HepG2 (cell line): ENCODE data around the gene FAM124A. TPM values are rescaled to one million over a fixed set of nuclear protein-coding genes. Genes with fewer than 3 reads are reported as not detected.

ENCODE experiments used
- ATAC-seq: fragments of 200-7000 bp; cut with Tn5 transposase; 3 replicates; pipeline ENCODE4 v1.9.1; 2020; ENCODE audit warnings: mild to moderate bottlenecking, moderate library complexity
- BruUV-seq: library from RNA; stranded (reverse); fragments of 400-500 nt; replicated peaks from 2 replicates; lab custom pipeline; 2021; lab: Mats Ljungman, UMichigan
- CTCF ChIA-PET: fragments of 300-600 bp; formaldehyde crosslinking; extraction: SDS; loops from one replicate; lab custom pipeline; 2021; ENCODE audit warnings: low total read pairs, inconsistent platforms, low intra/inter-chr PET ratio; lab: Yijun Ruan, JAX
- POLR2A ChIA-PET: fragments of 350-600 bp; sonication (Branson Sonifier 250); formaldehyde crosslinking; loops from one replicate; lab custom pipeline; 2020; ENCODE audit warnings: antibody characterized with exemption, inconsistent platforms; lab: Yijun Ruan, JAX
- DNase-seq: peaks from one replicate; pipeline ENCODE4 v3.0.0-alpha.2; 2015; ENCODE audit warnings: low spot score
- FAIRE-seq: peaks from 3 replicates; lab custom pipeline; 2011; peaks lifted over from hg19 to GRCh38; lab: Jason Lieb, UNC
- H2AFZ ChIP-seq: one replicate; pipeline ENCODE4 v1.6.1; 2011; ENCODE audit warnings: low read length, inconsistent platforms
- H3K27ac ChIP-seq: fragments of 300-600 bp; 3 replicates; pipeline ENCODE4 v1.8.0; 2011; ENCODE audit warnings: mixed run types, mild to moderate bottlenecking, mixed read lengths, low read length, inconsistent platforms; ENCODE audit not compliant: insufficient read depth; ENCODE audit errors: extremely low read length
- H3K27me3 ChIP-seq, 2 experiments: fragments of 200-600 bp in 1 of 2; 2 replicates in 1 of 2; 3 replicates in 1 of 2; pipeline versions ENCODE4 v1.6.0 to v1.8.0; 2011; ENCODE audit warnings: low read length in 2 of 2, mild to moderate bottlenecking in 2 of 2, moderate library complexity in 2 of 2, inconsistent platforms in 1 of 2; ENCODE audit not compliant: insufficient read depth in 2 of 2, control insufficient read depth in 1 of 2
- H3K36me3 ChIP-seq, 2 experiments: fragments of 200-600 bp in 1 of 2; replicated peaks in 1 of 2; 2 replicates in 1 of 2; 3 replicates in 1 of 2; pipeline versions ENCODE4 v1.5.1 to v1.8.0; 2011; ENCODE audit warnings: low read length in 2 of 2, inconsistent platforms in 1 of 2; ENCODE audit not compliant: insufficient read depth in 2 of 2, control insufficient read depth in 1 of 2
- H3K4me1 ChIP-seq: 2 replicates; pipeline ENCODE4 v1.5.1; 2012; ENCODE audit warnings: low read length, inconsistent platforms; ENCODE audit not compliant: insufficient read depth
- H3K4me2 ChIP-seq: 2 replicates; pipeline ENCODE4 v1.6.0; 2011; ENCODE audit warnings: low read depth, low read length, inconsistent platforms
- H3K4me3 ChIP-seq, 3 experiments: fragments of 200-600 bp in 1 of 3; sonication (generic), shearing (Covaris generic) in 1 of 3; replicated peaks in 1 of 3; 2 replicates each; pipeline ENCODE4 v1.5.1; 2011 to 2016; ENCODE audit warnings: low read length in 3 of 3, inconsistent platforms in 2 of 3, low read depth in 2 of 3, mild to moderate bottlenecking in 2 of 3, control low read depth in 1 of 3, mixed read lengths in 1 of 3; ENCODE audit not compliant: insufficient read depth in 1 of 3
- H3K79me2 ChIP-seq: one replicate; pipeline ENCODE4 v1.6.1; 2011; ENCODE audit warnings: low read length, inconsistent platforms; ENCODE audit not compliant: insufficient read depth
- H3K9ac ChIP-seq: 2 replicates; pipeline ENCODE4 v1.6.0; 2011; ENCODE audit warnings: mild to moderate bottlenecking, low read depth, low read length, inconsistent platforms; ENCODE audit not compliant: insufficient read depth
- H3K9me3 ChIP-seq: 2 replicates; pipeline ENCODE4 v1.5.1; 2012; ENCODE audit warnings: mild to moderate bottlenecking, low read length
- H4K20me1 ChIP-seq: 2 replicates; pipeline ENCODE4 v1.6.0; 2011; ENCODE audit warnings: inconsistent platforms, mild to moderate bottlenecking, low read length, moderate library complexity; ENCODE audit not compliant: insufficient read depth
- FOXM1 ChIP-seq: sonication (generic); formaldehyde crosslinking; IDR thresholded peaks from 2 replicates; pipeline ENCODE4 v1.5.0; 2020; ENCODE audit warnings: missing genetic modification reagents
- FOXO1 ChIP-seq: sonication (generic); formaldehyde crosslinking; IDR thresholded peaks from 2 replicates; pipeline ENCODE4 v1.4.0; 2020; ENCODE audit warnings: missing genetic modification reagents
- HNF4G ChIP-seq, 2 experiments: sonication (generic) in 1 of 2; formaldehyde crosslinking in 1 of 2; IDR thresholded peaks; 2 replicates each; pipeline versions ENCODE4 v1.4.0 to v1.6.1; 2011 to 2020; ENCODE audit warnings: borderline replicate concordance in 2 of 2, low read depth in 2 of 2, mild to moderate bottlenecking in 2 of 2, low read length in 1 of 2, missing genetic modification reagents in 1 of 2, moderate library complexity in 1 of 2
- MIER3 ChIP-seq: IDR thresholded peaks from 2 replicates; pipeline ENCODE4 v1.6.1; 2016; ENCODE audit warnings: missing compliant biosample characterization, borderline replicate concordance
- STAG1 ChIP-seq: sonication (generic); formaldehyde crosslinking; IDR thresholded peaks from 2 replicates; pipeline ENCODE4 v1.4.0; 2020; ENCODE audit warnings: missing genetic modification reagents
- ZFP62 ChIP-seq: sonication (generic); formaldehyde crosslinking; IDR thresholded peaks from 2 replicates; pipeline ENCODE4 v1.4.0; 2020; ENCODE audit warnings: missing genetic modification reagents
- ZNF484 ChIP-seq: sonication (generic); formaldehyde crosslinking; IDR thresholded peaks from 2 replicates; pipeline ENCODE4 v1.5.1; 2020; ENCODE audit warnings: mild to moderate bottlenecking, low read depth, missing genetic modification reagents, borderline replicate concordance
- ZNF619 ChIP-seq: sonication (generic); formaldehyde crosslinking; IDR thresholded peaks from 2 replicates; pipeline ENCODE4 v1.4.0; 2020; ENCODE audit warnings: mild to moderate bottlenecking, missing genetic modification reagents
- WGBS: methylation state at CpG from one replicate; pipeline ENCODE4 v1.1.6; 2017; ENCODE audit warnings: low lambda C conversion rate; 5-methylcytosine and 5-hydroxymethylcytosine counted together
- in situ Hi-C: cut with HindIII; loops from 2 replicates; pipeline ENCODE4 v1.10.0; 2017; ENCODE audit warnings: low pct_unique_long_range_greater_than_20kb; ENCODE audit not compliant: extremely low pct_ligation_motif_present
- intact Hi-C: fragments of 100-400 bp; cut with micrococcal nuclease; formaldehyde crosslinking; loops from one replicate; pipeline ENCODE4 v1.10.0; 2022; ENCODE audit not compliant: unreplicated experiment
- polyA plus RNA-seq, 8 experiments: library from polyadenylated mRNA; depleted of rRNA in 3 of 8; stranded (reverse) in 7 of 8; unstranded in 1 of 8; fragments of >200 nt; fragmentation: Illumina TruSeq in 4 of 8; extraction: Trizol in 4 of 8; gene quantifications; 2 replicates each; pipeline versions ENCODE4 v1.2.1 to v1.2.3, GENCODE V29; 2011 to 2016; ENCODE audit warnings: low read depth in 4 of 8, missing spikeins in 1 of 8, mixed read lengths in 1 of 8; ENCODE audit not compliant: insufficient read depth in 1 of 8
- total RNA-seq, 5 experiments: library from RNA; depleted of rRNA; stranded (reverse); fragments of >200 nt; fragmentation: Illumina TruSeq; extraction: Trizol; gene quantifications; 2 replicates each; pipeline ENCODE4 v1.2.3, GENCODE V29; 2016; ENCODE audit warnings: low read depth in 1 of 5
- TF ChIP-seq, protein P1 (sequence below): sonication (generic); formaldehyde crosslinking; IDR thresholded peaks from 2 replicates; pipeline ENCODE4 v1.5.0; 2020; ENCODE audit warnings: mild to moderate bottlenecking, missing genetic modification reagents, moderate library complexity
- TF ChIP-seq, protein P2 (sequence below): IDR thresholded peaks from 2 replicates; pipeline ENCODE4 v1.6.1; 2012; ENCODE audit warnings: low read depth, low read length, improper control_type of control experiment

Gene FAM124A
- total and polyA plus RNA-seq, 2 of the 13 experiments (the other 11 are each of a cell fraction or from before 2014, with no cell fraction given): not detected

DNA sequence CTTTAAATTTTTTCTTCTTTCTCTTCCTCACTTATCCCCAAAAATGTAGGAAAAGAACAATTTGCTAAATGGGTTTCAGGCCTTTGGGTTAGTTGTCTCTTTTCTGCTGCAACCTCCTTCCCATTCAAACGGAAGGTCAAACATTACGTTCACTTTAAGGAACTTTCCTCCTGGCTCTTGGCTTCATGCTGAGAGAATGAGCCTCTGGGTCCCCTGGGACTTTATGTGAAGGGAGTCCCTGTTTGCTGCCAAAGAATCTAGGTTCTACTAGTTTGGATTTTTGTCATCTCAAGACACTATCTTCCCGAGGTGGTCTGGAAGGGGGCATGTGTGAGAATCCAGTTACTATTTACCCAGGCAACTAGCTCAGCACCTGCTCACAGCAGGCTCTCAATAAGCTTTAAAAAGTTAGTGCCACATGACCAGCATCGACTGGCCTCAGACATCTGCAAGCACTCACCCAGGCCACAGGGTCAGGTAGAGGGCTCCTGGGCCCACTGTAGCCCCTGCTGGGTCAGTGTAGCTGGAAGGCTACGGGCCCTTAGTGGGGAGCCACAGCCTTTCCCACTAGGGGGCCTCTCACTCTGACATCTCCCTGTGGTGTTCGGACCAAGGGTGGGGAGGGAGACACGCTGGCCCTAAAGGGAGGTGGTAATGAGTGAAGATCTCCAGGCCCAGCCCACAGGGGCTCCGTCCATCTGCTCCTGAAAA lies 40.5 kb downstream of the FAM124A start:
- CTCF ChIA-PET: no interaction called here
- Histone ChIP-seq H3K4me3 (no peak overlapping the region), H3K27ac (no peak overlapping the region), H3K4me2 (no peak overlapping the region), H3K79me2 (no peaks in the 10 kb centered on the region), H3K36me3 (no peaks in the 10 kb centered on the region), H3K4me1 (no peaks in the 10 kb centered on the region), H3K9me3 (no peaks in the 10 kb centered on the region), H4K20me1 (no peaks in the 10 kb centered on the region), H3K9ac (no peak overlapping the region), H3K27me3 (peaks cover 1 to 20% of the 10 kb centered on the region in 2 experiments; a peak in 2 of 5 replicates), H2AFZ (no peak overlapping the region)
- TF ChIP-seq, protein P1, sequence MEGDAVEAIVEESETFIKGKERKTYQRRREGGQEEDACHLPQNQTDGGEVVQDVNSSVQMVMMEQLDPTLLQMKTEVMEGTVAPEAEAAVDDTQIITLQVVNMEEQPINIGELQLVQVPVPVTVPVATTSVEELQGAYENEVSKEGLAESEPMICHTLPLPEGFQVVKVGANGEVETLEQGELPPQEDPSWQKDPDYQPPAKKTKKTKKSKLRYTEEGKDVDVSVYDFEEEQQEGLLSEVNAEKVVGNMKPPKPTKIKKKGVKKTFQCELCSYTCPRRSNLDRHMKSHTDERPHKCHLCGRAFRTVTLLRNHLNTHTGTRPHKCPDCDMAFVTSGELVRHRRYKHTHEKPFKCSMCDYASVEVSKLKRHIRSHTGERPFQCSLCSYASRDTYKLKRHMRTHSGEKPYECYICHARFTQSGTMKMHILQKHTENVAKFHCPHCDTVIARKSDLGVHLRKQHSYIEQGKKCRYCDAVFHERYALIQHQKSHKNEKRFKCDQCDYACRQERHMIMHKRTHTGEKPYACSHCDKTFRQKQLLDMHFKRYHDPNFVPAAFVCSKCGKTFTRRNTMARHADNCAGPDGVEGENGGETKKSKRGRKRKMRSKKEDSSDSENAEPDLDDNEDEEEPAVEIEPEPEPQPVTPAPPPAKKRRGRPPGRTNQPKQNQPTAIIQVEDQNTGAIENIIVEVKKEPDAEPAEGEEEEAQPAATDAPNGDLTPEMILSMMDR (CRISPR knock-in tag): peak; percentile 54
- TF ChIP-seq, protein P2, sequence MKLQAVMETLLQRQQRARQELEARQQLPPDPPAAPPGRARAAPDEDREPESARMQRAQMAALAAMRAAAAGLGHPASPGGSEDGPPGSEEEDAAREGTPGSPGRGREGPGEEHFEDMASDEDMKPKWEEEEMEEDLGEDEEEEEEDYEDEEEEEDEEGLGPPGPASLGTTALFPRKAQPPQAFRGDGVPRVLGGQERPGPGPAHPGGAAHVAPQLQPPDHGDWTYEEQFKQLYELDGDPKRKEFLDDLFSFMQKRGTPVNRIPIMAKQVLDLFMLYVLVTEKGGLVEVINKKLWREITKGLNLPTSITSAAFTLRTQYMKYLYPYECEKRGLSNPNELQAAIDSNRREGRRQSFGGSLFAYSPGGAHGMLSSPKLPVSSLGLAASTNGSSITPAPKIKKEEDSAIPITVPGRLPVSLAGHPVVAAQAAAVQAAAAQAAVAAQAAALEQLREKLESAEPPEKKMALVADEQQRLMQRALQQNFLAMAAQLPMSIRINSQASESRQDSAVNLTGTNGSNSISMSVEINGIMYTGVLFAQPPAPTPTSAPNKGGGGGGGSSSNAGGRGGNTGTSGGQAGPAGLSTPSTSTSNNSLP: no peak
- TF ChIP-seq STAG1: peak; percentile 54
- POLR2A ChIA-PET: no interaction called here
- no peak for FAIRE-seq
- peak; percentile 97 for ATAC-seq
- DNase-seq: peak; percentile 13
- no TSS peak for BruUV-seq
- 45% methylated on average over 4 of the region's 8 CpGs for WGBS
- intact Hi-C loops (no loop called here), in situ Hi-C loops (no loop called here)

DNA sequence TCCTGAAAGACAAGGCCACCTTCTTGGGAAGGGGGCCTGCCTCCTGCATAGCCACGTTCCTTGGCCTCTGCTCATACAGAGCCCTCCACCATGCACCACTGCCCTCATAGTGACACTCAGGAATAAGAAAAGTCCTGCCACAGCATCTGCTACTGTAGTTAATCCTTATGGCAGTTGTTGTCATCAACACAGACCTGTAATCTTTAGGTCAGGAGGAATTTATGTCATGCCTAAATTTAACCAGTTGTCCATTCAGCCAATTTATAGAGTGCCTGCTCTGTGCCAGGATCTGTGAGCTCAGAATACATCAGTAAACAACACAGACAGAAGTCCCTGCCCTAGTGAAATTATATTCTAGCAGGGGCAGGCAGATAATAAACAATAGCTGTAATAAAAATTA lies 44.4 kb downstream of the FAM124A start:
- no peak overlapping the region for H3K4me2 ChIP-seq
- H3K4me1 ChIP-seq: no peaks in the 10 kb centered on the region
- H3K9me3 ChIP-seq: no peaks in the 10 kb centered on the region
- no peak for TF ChIP-seq FOXM1 (CRISPR knock-in tag)
- TF ChIP-seq HNF4G (IDR thresholded peaks at IDR 0.05; ENCODE audit: borderline replicate concordance, low read depth, low read length): no peak
- no peak for TF ChIP-seq HNF4G (CRISPR knock-in tag; IDR thresholded peaks at IDR 0.05; ENCODE audit: borderline replicate concordance, low read depth)
- TF ChIP-seq ZFP62 (CRISPR knock-in tag): no peak
- TF ChIP-seq ZNF484 (CRISPR knock-in tag): no peak
- no peak for TF ChIP-seq MIER3 (CRISPR knock-in tag)
- TF ChIP-seq FOXO1: no peak
- no peak for TF ChIP-seq ZNF619
- ChIA-PET CTCF (no interaction called here), POLR2A (no interaction called here)
- no peak overlapping the region for H3K27ac ChIP-seq
- H3K4me3 ChIP-seq: no peak overlapping the region
- H2AFZ ChIP-seq: no peak overlapping the region
- no peaks in the 10 kb centered on the region for H3K79me2 ChIP-seq
- H3K27me3 ChIP-seq: peaks cover 0 to 16% of the 10 kb centered on the region in 2 experiments; a peak in 3 of 5 replicates
- in situ Hi-C loops: no loop called here
- WGBS: 0% methylated on average over 1 of the region's 1 CpG
- DNase-seq: no peak
- no peaks in the 10 kb centered on the region for H3K36me3 ChIP-seq
- ATAC-seq: no peak
- no peak overlapping the region for H3K9ac ChIP-seq
- intact Hi-C loops: no loop called here
- BruUV-seq: no TSS peak
- no peak for FAIRE-seq
- no peaks in the 10 kb centered on the region for H4K20me1 ChIP-seq
